SJSA1 (cell line): ENCODE results near the gene ALDH3A2. TPM values are rescaled to one million over a fixed set of nuclear protein-coding genes. Genes with fewer than 3 reads are reported as not detected.

Source experiments
- DNase-seq, 2 experiments: peaks; one replicate each; pipeline ENCODE4 v3.0.0-alpha.2; 2015 to 2020; ENCODE audit warnings: low spot score in 2 of 2, low read depth in 1 of 2
- H3K27ac ChIP-seq: fragments of 250-450 bp; sonication (Bioruptor Pico); 2 replicates; pipeline ENCODE4 v1.5.1; 2020; ENCODE audit warnings: mild to moderate bottlenecking, moderate library complexity
- H3K27me3 ChIP-seq: fragments of 250-450 bp; sonication (Bioruptor Pico); replicated peaks from 2 replicates; pipeline ENCODE4 v1.5.1; 2020; ENCODE audit warnings: mild to moderate bottlenecking, moderate library complexity
- H3K36me3 ChIP-seq: fragments of 250-450 bp; sonication (Bioruptor Pico); 2 replicates; pipeline ENCODE4 v1.5.1; 2020; ENCODE audit warnings: mild to moderate bottlenecking
- H3K4me1 ChIP-seq: fragments of 250-450 bp; sonication (Bioruptor Pico); replicated peaks from 2 replicates; pipeline ENCODE4 v1.6.1; 2021; ENCODE audit warnings: mild to moderate bottlenecking
- H3K4me3 ChIP-seq: fragments of 250-450 bp; sonication (Bioruptor Pico); 2 replicates; pipeline ENCODE4 v1.5.1; 2020; ENCODE audit warnings: mild to moderate bottlenecking
- H3K9me3 ChIP-seq: fragments of 250-450 bp; sonication (Bioruptor Pico); replicated peaks from 2 replicates; pipeline ENCODE4 v1.5.1; 2020; ENCODE audit warnings: mild to moderate bottlenecking
- total RNA-seq: library from RNA; depleted of rRNA; stranded (reverse); fragments of >200 nt; shearing (Covaris generic); gene quantifications from 2 replicates; pipeline ENCODE4 v1.2.3, GENCODE V29; 2014

ALDH3A2 gene
- total RNA-seq, 1 experiment from 2014 or later: 22.1 TPM

DNA sequence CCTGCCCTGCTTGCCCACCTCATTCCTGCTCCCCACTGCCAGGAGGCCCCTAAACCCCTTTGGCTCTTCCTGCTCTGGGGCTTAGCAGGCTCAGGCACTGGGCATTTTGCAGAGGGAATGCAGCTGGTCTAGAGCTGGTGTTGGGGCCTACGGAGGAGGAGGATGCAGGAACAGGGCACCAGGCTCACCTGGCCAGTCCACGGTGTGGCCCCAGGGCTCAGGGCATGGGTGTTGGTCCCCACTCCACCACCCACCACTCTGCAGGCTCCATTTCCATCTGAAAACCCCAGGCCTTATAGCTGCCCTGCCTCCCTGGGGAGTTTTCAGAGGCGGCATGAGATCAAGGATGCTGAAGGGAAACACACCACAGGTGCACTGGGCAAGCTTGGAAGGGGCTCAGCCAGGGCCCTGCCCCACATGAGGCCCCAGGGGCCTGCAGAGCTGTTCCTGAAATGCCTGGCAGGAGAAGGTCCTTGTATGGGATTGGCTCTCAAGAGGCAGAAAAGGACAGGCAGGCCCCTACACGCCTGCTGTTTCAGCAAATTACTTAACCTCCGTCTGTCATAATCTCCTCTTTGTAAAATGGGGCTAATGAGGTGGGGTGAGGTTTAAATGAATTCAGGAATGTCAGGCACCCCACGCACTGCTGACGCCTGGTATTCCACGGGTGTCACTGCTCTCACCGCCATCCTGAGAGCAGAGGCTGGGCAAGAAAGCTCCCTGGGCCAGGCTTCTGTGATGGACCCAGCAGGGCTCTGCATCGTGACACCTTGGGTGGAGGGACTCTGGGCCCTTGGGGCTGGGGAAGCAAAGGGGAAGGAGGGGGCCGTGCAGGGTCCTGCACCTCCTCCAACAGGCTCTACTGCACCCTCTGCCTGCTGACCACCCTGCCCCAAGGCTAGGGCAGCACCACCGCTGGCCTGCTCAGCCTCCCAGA, 58.5 kb downstream of the ALDH3A2 start:
- DNase-seq: no peak
- no peaks in the 10 kb centered on the region for H3K27me3 ChIP-seq
- H3K36me3 ChIP-seq: no peaks in the 10 kb centered on the region
- H3K9me3 ChIP-seq: no peaks in the 10 kb centered on the region
- H3K4me3 ChIP-seq: no peak overlapping the region
- H3K4me1 ChIP-seq: no peaks in the 10 kb centered on the region
- no peak overlapping the region for H3K27ac ChIP-seq

DNA sequence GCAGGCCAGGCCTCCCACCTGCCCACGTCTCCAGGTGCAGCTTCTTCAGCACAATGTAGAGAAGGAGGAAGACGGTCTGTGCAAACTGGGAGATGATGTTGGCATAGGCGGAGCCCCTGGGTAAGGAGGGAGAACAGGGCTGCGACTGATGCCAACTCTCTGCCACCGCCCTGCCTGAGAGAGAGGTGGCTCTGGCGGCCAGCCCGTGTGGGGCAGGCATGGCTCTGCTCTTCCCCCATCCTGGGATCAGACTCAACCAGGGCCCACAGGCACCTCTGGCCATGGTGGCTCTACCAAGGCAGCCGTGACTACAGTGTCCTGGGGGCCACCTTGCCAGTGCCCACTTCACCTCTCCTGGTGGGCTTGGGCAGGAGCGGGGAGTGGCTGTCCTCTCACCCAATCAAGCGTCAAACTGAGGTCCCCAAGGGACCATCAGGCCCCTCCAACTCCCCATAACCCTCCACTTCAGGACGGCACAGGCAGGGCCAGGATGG, 59.2 kb downstream of the ALDH3A2 start:
- H3K4me1 ChIP-seq: no peaks in the 10 kb centered on the region
- no peak overlapping the region for H3K4me3 ChIP-seq
- no peaks in the 10 kb centered on the region for H3K36me3 ChIP-seq
- no peaks in the 10 kb centered on the region for H3K27me3 ChIP-seq
- H3K9me3 ChIP-seq: no peaks in the 10 kb centered on the region
- DNase-seq: no peak
- H3K27ac ChIP-seq: no peak overlapping the region

DNA sequence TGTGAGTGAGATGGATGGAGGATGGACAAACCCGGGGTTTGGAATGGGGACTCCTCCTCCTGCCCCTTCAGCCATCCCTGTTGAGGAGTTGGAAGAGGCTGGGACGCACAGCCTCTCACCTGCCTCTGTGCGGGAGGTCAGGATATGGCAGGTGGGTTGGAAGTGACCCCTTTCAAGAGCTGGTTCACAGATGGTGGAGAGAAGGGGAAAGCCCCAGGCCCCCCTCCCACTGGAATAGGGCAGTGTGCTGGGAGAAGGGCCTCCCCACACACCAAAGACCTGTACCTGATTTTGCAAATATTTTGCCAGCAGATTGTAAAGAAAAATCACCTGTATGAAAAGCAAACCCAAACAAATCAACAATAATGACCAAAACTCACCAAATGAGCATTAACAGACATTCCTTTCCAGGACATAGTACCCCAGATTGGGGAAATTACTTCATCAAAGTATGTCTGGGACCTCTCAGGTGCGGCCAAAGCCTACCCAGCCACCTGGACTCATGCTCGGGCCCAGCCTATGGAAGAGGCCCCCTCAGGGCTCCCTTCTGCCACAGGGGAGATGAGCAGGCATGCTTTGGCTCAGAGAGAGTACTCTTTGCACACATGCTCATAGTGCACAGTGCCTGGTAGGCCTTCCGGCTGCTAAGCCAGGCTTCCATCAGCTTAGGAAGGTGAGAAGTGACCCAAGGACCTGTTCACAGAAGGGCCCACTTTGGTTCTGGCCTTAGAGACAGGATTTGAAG, 60.1 kb downstream of the ALDH3A2 start:
- no peaks in the 10 kb centered on the region for H3K27me3 ChIP-seq
- no peaks in the 10 kb centered on the region for H3K36me3 ChIP-seq
- no peak overlapping the region for H3K4me3 ChIP-seq
- no peaks in the 10 kb centered on the region for H3K4me1 ChIP-seq
- H3K9me3 ChIP-seq: no peaks in the 10 kb centered on the region
- DNase-seq: no peak
- H3K27ac ChIP-seq: no peak overlapping the region

DNA sequence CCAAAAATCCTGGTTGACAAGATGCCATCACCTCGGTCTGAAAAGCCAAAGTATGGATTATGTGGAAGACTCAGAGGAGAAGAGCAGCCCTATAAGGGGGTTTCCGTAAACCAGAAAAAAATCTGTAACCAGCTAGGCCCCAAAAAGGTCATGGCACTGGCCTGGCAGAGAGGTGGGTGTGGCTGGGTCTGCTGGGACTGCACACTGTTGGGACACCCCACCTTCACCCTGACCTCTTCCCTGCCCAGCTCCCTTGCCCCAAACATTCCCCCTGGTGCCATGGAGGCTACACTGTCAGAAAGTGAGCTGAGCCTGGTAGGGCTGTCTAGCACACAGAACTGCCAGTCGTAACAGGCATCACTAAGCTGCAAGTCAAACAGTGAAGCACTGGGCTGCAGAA, 61.3 kb downstream of the ALDH3A2 start:
- H3K36me3 ChIP-seq: no peaks in the 10 kb centered on the region
- no peak overlapping the region for H3K4me3 ChIP-seq
- H3K27ac ChIP-seq: no peak overlapping the region
- no peaks in the 10 kb centered on the region for H3K4me1 ChIP-seq
- no peaks in the 10 kb centered on the region for H3K27me3 ChIP-seq
- H3K9me3 ChIP-seq: no peaks in the 10 kb centered on the region
- no peak for DNase-seq

DNA sequence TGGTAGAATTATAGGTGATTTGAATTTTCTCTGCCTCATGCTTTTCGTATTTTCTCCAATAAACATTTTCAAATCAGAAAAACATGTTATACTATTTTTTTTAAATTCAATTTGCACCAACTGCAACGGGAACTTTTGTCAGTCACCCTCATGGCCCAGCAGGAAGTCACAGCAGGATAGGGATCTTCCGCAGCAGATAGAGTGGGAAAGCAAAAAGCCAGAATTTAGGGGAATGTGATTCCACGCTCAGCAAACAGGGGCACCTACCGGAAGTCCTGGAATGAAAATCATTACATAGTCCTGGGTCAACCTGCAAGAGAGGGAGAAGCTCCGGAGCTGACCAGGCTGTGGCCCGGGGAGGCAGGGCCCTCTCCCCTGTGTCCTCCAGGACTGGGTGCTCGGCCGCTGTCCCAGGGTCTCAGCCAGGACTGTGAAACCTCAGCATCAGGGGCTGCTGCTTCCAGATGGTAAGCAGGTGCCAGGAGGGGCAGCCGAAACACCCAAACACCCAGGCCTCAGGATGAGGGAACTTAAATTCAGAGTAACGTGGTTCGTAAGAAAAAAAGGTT, 64.0 kb downstream of the ALDH3A2 start:
- Histone ChIP-seq H3K27ac (no peak overlapping the region), H3K27me3 (no peaks in the 10 kb centered on the region), H3K9me3 (no peaks in the 10 kb centered on the region), H3K4me3 (no peak overlapping the region), H3K4me1 (no peaks in the 10 kb centered on the region), H3K36me3 (no peaks in the 10 kb centered on the region)
- no peak for DNase-seq

- H3K27ac ChIP-seq: no peak overlapping the region
- H3K9me3 ChIP-seq: no peaks in the 10 kb centered on the region
- no peak overlapping the region for H3K4me3 ChIP-seq
- DNase-seq: no peak
- no peaks in the 10 kb centered on the region for H3K4me1 ChIP-seq
- no peaks in the 10 kb centered on the region for H3K36me3 ChIP-seq
- H3K27me3 ChIP-seq: no peaks in the 10 kb centered on the region
These were observed 64.9 kb downstream of the ALDH3A2 start for GRCh38 chr17:19713462-19713861.

- H3K27ac ChIP-seq: no peak overlapping the region
- H3K9me3 ChIP-seq: no peaks in the 10 kb centered on the region
- no peaks in the 10 kb centered on the region for H3K36me3 ChIP-seq
- H3K27me3 ChIP-seq: no peaks in the 10 kb centered on the region
- no peak overlapping the region for H3K4me3 ChIP-seq
- DNase-seq: no peak
- no peaks in the 10 kb centered on the region for H3K4me1 ChIP-seq
These were observed 65.4 kb downstream of the ALDH3A2 start for GRCh38 chr17:19713901-19714361.

DNA sequence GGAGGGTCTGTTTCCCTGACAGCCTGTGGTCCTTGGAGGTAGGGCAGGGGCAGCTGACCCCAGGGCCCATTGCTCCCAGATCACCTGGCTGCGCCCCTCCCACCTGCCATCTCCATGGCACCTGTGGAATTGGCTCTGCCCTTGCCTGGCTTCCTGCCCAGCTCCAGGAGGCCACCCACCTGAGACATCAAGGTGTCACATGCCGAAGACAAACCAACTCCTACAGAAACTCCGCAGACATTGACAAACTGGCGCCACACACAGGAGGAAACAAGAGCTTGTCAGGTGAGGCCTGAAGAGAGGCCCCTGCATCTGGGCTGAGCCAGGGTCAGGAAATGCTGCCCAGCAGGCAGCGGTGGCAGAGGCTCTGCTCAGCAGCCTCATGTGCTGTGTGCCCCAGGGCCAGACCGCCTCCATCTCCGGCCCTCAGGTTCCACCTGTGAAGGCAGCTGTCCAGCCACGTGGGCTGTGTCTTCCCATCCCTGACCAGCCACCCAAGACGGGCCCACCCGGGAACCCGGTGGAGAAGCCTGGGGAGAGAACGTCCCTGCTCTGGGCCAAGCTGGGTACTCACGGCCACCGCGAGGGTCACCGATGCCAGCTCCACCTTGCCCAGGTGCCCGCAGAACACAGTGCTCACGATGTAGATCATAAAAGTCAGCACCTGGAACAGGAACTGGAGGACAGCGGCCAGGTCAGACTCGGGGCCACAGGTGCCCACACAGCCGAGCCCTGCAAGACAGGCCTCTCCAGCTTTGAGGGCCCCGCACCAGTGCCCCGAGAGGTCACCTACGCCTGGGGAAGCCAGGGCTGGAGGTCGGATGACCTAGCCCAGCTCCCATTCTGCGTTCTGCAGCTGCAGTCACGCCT, 66.2 kb downstream of the ALDH3A2 start:
- H3K27ac ChIP-seq: no peak overlapping the region
- H3K36me3 ChIP-seq: no peaks in the 10 kb centered on the region
- H3K9me3 ChIP-seq: no peaks in the 10 kb centered on the region
- no peaks in the 10 kb centered on the region for H3K4me1 ChIP-seq
- no peaks in the 10 kb centered on the region for H3K27me3 ChIP-seq
- no peak overlapping the region for H3K4me3 ChIP-seq
- DNase-seq: no peak

- Histone ChIP-seq H3K27ac (no peak within 1 kb of the TSS), H3K9me3 (no peaks in the 10 kb centered on the region), H3K36me3 (no peaks in the 10 kb centered on the region), H3K27me3 (no peaks in the 10 kb centered on the region), H3K4me3 (no peak within 1 kb of the TSS), H3K4me1 (no peaks in the 10 kb centered on the region)
- no peak for DNase-seq
These were observed 67.8 kb downstream of the ALDH3A2 start, which contains the start of gene SLC47A2 for GRCh38 chr17:19716108-19717030. TSS of gene SLC47A2 (minus strand) at chr17:19716584. CDS start at chr17:19716555, 29 bp downstream.

DNA sequence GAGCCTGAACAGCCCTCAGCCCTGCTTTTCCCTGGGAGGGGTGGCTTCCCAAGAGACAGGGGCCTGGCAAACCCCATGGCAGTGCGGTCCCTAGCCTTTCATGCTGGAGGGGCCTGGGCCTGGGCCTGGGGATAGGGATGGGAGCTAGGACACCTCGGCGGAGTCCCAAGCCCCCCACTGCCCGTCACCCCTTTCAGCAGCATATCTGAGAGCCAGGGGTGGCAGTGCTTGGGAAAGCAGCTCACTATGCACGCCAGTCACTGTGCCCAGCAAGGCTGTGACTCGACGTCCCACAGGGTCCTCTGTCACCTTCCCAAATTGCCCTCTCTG, 68.4 kb downstream of the ALDH3A2 start:
- no peaks in the 10 kb centered on the region for H3K27me3 ChIP-seq
- H3K36me3 ChIP-seq: no peaks in the 10 kb centered on the region
- DNase-seq: no peak
- no peak overlapping the region for H3K27ac ChIP-seq
- H3K4me3 ChIP-seq: no peak overlapping the region
- no peaks in the 10 kb centered on the region for H3K4me1 ChIP-seq
- H3K9me3 ChIP-seq: no peaks in the 10 kb centered on the region

DNA sequence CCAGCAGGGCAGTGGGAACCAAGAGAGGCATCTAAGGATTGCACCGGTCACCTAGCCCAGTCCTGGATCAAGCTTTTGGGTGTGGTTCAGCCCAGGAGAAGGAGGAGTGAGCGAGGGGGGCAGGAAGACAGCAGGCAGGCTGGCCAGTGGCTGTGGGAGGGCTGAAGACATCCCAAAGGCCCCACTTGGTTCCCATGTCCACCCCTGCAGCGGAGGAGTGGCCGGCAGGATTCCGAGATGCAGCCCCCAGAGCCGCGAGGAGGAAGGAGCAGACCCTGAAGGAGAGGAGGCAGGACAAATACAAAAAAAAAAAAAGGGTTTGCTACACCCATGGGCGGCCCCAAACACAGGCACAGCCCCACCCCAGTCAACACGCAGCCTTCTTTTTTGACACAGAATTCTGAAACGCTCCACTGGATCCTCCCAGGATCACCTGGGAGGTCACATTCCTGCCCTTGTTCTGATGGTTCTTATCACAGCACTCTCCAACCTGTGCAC, 68.9 kb downstream of the ALDH3A2 start:
- H3K27ac ChIP-seq: no peak overlapping the region

GRCh38 chr17:19718041-19718612, 69.6 kb downstream of the ALDH3A2 start:
- no peak for DNase-seq
- Histone ChIP-seq H3K9me3 (no peaks in the 10 kb centered on the region), H3K4me1 (no peaks in the 10 kb centered on the region), H3K36me3 (no peaks in the 10 kb centered on the region), H3K27ac (no peak overlapping the region), H3K4me3 (no peak overlapping the region), H3K27me3 (no peaks in the 10 kb centered on the region)

More for the DNA sequence above, 68.9 kb downstream of the ALDH3A2 start:
- Histone ChIP-seq H3K36me3 (no peaks in the 10 kb centered on the region), H3K9me3 (no peaks in the 10 kb centered on the region), H3K4me3 (no peak overlapping the region), H3K27me3 (no peaks in the 10 kb centered on the region), H3K4me1 (no peaks in the 10 kb centered on the region)
- DNase-seq: no peak
